ENCODE results near the gene ITPR3.
A peak's percentile ranks its signal among the peaks of the same experiment; 100 is the strongest.

The ITPR3 gene

GRCh38 chr6:33684428-33684896, 63.3 kb downstream of the ITPR3 start:
- no peak for DNase-seq (ENCODE audit: low spot score)
- FAIRE-seq = no peak

- FAIRE-seq = no peak
- DNase-seq (ENCODE audit: low spot score) = no peak
Measured at GRCh38 chr6:33684983-33685382, 63.9 kb downstream of the ITPR3 start.

- DNase-seq (ENCODE audit: low spot score) (no peak), FAIRE-seq (no peak)
Measured at GRCh38 chr6:33685411-33686224, 64.5 kb downstream of the ITPR3 start.

- FAIRE-seq (no peak), DNase-seq (ENCODE audit: low spot score) (no peak)
Measured at GRCh38 chr6:33686225-33686924, 65.3 kb downstream of the ITPR3 start.

GRCh38 chr6:33686981-33687975, 66.2 kb downstream of the ITPR3 start:
- FAIRE-seq (no peak), DNase-seq (ENCODE audit: low spot score) (no peak)

- no peak for FAIRE-seq
Measured at GRCh38 chr6:33688006-33688405, 66.9 kb downstream of the ITPR3 start.

GRCh38 chr6:33688451-33689147, 67.5 kb downstream of the ITPR3 start:
- no peak for FAIRE-seq
- DNase-seq (ENCODE audit: low spot score) = no peak

More at GRCh38 chr6:33688006-33688405, 66.9 kb downstream of the ITPR3 start:
- DNase-seq (ENCODE audit: low spot score) = no peak

GRCh38 chr6:33689148-33689494, 68.0 kb downstream of the ITPR3 start:
- DNase-seq (ENCODE audit: low spot score) (no peak), FAIRE-seq (no peak)

- DNase-seq (ENCODE audit: low spot score) = peak; percentile 18
- FAIRE-seq = no peak
Measured at GRCh38 chr6:33689879-33690278, 68.8 kb downstream of the ITPR3 start.

- DNase-seq (ENCODE audit: low spot score) (no peak), FAIRE-seq (no peak)
Measured at GRCh38 chr6:33690766-33691165, 69.6 kb downstream of the ITPR3 start.

GRCh38 chr6:33691456-33692077, 70.4 kb downstream of the ITPR3 start:
- no peak for FAIRE-seq
- no peak for DNase-seq (ENCODE audit: low spot score)

GRCh38 chr6:33692078-33692759, 71.1 kb downstream of the ITPR3 start:
- DNase-seq (ENCODE audit: low spot score) = no peak

GRCh38 chr6:33692760-33693158, 71.6 kb downstream of the ITPR3 start:
- DNase-seq (ENCODE audit: low spot score) = no peak
- no peak for FAIRE-seq

More at GRCh38 chr6:33692078-33692759, 71.1 kb downstream of the ITPR3 start:
- no peak for FAIRE-seq

- DNase-seq (ENCODE audit: low spot score) (no peak), FAIRE-seq (no peak)
Measured at GRCh38 chr6:33693186-33694105, 72.3 kb downstream of the ITPR3 start.

GRCh38 chr6:33694401-33694931, 73.3 kb downstream of the ITPR3 start:
- FAIRE-seq (no peak), DNase-seq (ENCODE audit: low spot score) (peak; percentile 64)

- DNase-seq (ENCODE audit: low spot score) (no peak), FAIRE-seq (no peak)
Measured at GRCh38 chr6:33694977-33695376, 73.9 kb downstream of the ITPR3 start.

- FAIRE-seq (no peak), DNase-seq (ENCODE audit: low spot score) (no peak)
Measured at GRCh38 chr6:33695451-33695887, 74.3 kb downstream of the ITPR3 start.

- DNase-seq (ENCODE audit: low spot score) (no peak), FAIRE-seq (no peak)
Measured at GRCh38 chr6:33696076-33696475, 75.0 kb downstream of the ITPR3 start.
